Stimulated activated effector memory CD8-positive, alpha-beta T cell treated with anti-CD3 and anti-CD28 coated beads, Interleukin-12 subunit alpha, Interleukin-12 subunit beta, amount 100 ng/mL, for 72 hours (primary cell): Measurements from ENCODE around the gene KLLN.
"Not testable (repeated sequence)": the region's sequence is repeated elsewhere in the genome, so short reads cannot be mapped to it uniquely, and the experiment has no call there.

Experiments used
- ATAC-seq: fragments of 150-1000 bp; cut with Tn5 transposase; 2 replicates; pipeline ENCODE4 v1.10.0; 2021
- DNase-seq, 2 donors: peaks; one replicate each; pipeline ENCODE4 v3.0.0; 2021 to 2022; ENCODE audit warnings: low spot score in 2 of 2
- H3K27ac Mint-ChIP-seq: one replicate; pipeline ENCODE4 v1.8.0; 2022; ENCODE audit warnings: mild to moderate bottlenecking, mixed read lengths
- H3K36me3 Mint-ChIP-seq: one replicate; pipeline ENCODE4 v1.8.0; 2022; ENCODE audit warnings: mild to moderate bottlenecking, mixed read lengths
- H3K4me1 Mint-ChIP-seq: one replicate; pipeline ENCODE4 v1.8.0; 2022; ENCODE audit warnings: mixed read lengths
- H3K4me3 Mint-ChIP-seq: one replicate; pipeline ENCODE4 v1.8.0; 2022; ENCODE audit warnings: mild to moderate bottlenecking, mixed read lengths
- H3K9me3 Mint-ChIP-seq: one replicate; pipeline ENCODE4 v1.8.0; 2022; ENCODE audit warnings: mixed read lengths

The KLLN gene, protein sequence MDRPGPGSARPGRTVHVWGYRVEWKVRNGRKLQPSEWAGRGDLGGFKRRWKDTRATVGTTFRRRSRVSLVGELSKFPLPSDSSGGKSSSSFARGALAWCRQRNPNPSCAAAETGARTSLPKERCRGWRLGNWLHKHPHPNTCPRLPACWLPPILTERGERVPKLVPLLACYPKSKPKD

DNA sequence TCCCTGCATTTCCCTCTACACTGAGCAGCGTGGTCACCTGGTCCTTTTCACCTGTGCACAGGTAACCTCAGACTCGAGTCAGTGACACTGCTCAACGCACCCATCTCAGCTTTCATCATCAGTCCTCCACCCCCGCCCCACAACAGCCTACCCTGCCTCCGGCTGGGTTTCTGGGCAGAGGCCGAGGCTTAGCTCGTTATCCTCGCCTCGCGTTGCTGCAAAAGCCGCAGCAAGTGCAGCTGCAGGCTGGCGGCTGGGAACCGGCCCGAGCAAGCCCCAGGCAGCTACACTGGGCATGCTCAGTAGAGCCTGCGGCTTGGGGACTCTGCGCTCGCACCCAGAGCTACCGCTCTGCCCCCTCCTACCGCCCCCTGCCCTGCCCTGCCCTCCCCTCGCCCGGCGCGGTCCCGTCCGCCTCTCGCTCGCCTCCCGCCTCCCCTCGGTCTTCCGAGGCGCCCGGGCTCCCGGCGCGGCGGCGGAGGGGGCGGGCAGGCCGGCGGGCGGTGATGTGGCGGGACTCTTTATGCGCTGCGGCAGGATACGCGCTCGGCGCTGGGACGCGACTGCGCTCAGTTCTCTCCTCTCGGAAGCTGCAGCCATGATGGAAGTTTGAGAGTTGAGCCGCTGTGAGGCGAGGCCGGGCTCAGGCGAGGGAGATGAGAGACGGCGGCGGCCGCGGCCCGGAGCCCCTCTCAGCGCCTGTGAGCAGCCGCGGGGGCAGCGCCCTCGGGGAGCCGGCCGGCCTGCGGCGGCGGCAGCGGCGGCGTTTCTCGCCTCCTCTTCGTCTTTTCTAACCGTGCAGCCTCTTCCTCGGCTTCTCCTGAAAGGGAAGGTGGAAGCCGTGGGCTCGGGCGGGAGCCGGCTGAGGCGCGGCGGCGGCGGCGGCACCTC is at the start of gene KLLN, which contains the start of gene PTEN:
Gene KLLN, minus strand, starts transcription at position 481 of the 891 bp plus-strand sequence. CDS start 1,046 bp downstream, outside the sequence.
Gene PTEN, plus strand, starts transcription at position 573 of the 891 bp plus-strand sequence. CDS start 845 bp downstream, outside the sequence.
- no peaks in the 10 kb centered on the region for H3K9me3 Mint-ChIP-seq
- DNase-seq = peak; percentile 74 to 92
- H3K27ac Mint-ChIP-seq = peak within 1 kb of the TSS; percentile 94
- H3K4me1 Mint-ChIP-seq = peaks cover 37% of the 10 kb centered on the region
- peak; percentile 74 for ATAC-seq
- H3K36me3 Mint-ChIP-seq = peaks cover 51% of the 10 kb centered on the region
- H3K4me3 Mint-ChIP-seq = peak within 1 kb of the TSS; percentile 97

DNA sequence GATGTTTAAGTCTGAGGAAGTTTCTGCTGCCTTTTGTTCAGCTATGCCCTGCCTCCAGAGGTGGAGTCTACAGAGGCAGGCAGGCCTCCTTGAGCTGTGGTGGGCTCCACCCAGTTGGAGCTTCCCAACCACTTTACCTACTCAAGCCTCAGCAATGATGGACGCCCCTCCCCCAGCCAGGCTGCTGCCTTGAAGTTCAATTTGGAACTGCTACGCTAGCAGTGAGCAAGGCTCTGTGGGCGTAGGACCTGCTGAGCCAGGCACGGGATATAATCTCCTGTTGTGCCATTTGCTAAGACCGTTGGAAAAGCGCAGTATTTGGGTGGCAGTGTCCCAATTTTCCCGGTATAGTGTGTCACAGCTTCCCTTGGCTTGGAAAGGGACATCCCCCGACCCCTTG is 40.1 kb upstream of the KLLN start:
- not testable (repeated sequence) for H3K4me3 Mint-ChIP-seq
- peaks cover 54% of the 10 kb centered on the region for H3K4me1 Mint-ChIP-seq

DNA sequence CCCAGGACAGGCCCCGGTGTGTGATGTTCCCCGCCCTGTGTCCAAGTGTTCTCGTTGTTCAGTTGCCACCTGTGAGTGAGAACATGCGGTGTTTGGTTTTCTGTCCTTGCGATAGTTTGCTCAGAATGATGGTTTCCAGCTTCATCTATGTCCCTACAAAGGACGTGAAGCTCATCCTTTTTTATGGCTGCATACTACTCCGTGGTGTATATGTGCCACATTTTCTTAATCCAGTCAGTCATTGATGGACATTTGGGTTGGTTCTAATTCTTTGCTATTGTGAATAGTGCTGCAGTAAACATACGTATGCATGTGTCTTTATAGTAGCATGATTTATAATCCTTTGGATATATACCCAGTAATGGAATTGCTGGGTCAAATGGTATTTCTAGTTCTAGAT is 34.6 kb upstream of the KLLN start:
- ATAC-seq, H3K9me3 Mint-ChIP-seq, H3K27ac Mint-ChIP-seq, H3K4me3 Mint-ChIP-seq, DNase-seq: not testable (repeated sequence)
- Mint-ChIP-seq H3K36me3 (peaks cover 28% of the 10 kb centered on the region), H3K4me1 (peaks cover 46% of the 10 kb centered on the region)

More for the DNA sequence above, 40.1 kb upstream of the KLLN start:
- not testable (repeated sequence) for DNase-seq, ATAC-seq, H3K9me3 Mint-ChIP-seq, H3K27ac Mint-ChIP-seq
- peaks cover 33% of the 10 kb centered on the region for H3K36me3 Mint-ChIP-seq

DNA sequence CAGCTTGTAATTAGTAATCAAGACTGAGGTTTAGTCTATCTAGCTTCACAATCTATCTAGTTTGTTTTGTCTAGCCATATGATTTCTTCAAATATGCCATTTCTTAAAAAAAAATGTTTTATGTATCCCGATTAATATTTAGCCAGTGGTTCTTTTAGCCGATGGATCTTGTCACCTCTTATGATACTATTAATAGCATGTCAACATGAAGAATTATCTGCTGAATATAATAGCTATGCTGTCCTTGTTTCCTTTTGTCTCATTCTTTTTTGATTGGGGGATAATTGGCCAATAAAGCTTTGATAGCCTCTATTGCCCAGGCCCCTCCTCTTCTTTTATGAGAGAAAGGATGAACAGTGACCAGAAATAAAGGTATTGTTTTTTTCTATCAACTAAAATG is 32.9 kb upstream of the KLLN start:
- peaks cover 6% of the 10 kb centered on the region for H3K9me3 Mint-ChIP-seq

DNA sequence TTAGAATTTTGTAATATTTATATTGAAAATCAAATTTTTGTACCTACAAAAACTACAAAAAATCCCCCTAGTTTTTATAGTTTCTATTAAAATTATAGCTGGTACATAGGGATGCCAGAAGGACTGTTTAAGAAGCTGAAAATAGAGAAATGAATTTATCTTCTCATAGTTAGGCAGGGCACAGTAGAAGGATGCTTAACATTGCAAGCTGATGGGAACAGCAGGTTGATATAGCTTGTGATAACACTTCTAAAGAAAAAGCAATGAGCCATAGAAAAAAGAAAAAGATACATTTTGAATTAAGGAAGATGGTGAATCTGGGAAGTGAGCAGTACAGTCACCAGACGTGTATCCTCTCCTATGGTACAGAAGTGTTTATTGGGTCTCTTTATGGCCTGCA is 32.1 kb upstream of the KLLN start:
- H3K4me3 Mint-ChIP-seq = no peak overlapping the region
- peaks cover 37% of the 10 kb centered on the region for H3K4me1 Mint-ChIP-seq
- ATAC-seq = no peak
- DNase-seq = no peak
- peaks cover 2% of the 10 kb centered on the region for H3K9me3 Mint-ChIP-seq
- H3K27ac Mint-ChIP-seq = peak overlapping the region; percentile 46
- H3K36me3 Mint-ChIP-seq = peaks cover 18% of the 10 kb centered on the region

More for the DNA sequence above, 32.9 kb upstream of the KLLN start:
- peaks cover 23% of the 10 kb centered on the region for H3K36me3 Mint-ChIP-seq
- DNase-seq = no peak
- H3K27ac Mint-ChIP-seq = no peak overlapping the region
- ATAC-seq = no peak
- no peak overlapping the region for H3K4me3 Mint-ChIP-seq
- peaks cover 45% of the 10 kb centered on the region for H3K4me1 Mint-ChIP-seq

DNA sequence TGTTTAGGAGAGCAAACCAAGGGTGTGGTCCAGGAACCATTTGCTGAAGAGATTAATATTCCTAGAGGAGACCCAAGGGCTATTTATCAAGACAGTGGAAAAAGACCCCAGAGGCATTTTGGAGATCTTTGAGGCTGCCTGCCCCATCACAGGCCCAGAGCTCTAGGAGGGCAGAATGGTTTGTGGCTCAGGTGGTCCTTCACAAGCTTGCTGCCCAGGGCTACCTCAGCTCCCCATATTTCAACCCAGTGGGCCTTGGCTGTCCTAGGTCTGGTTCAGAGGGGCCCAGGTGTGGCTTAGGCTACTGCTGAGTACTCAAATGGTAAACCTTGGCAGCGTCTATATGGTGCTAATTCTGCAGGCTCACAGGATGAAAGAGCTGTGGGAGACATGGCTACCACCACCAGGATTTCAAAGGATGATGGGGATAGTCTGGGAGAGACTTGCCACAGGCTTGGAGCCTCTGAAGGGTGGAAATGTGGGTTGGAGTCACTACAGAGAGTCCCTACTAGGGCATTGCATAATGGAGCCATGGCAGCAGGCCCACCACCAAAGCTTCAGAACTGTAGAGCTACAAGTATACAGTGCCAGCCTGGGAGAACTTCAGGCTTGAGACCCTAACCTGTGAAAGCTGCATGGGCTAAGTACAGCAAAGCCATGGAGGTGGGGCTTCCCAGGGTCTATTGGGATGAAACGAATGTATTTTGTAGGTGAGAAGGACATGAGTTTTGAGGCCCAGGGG is 24.4 kb upstream of the KLLN start:
- H3K36me3 Mint-ChIP-seq = peaks cover 5% of the 10 kb centered on the region
- H3K4me3 Mint-ChIP-seq = no peak overlapping the region
- H3K9me3 Mint-ChIP-seq = peaks cover 10% of the 10 kb centered on the region
- DNase-seq = no peak
- peaks cover 30% of the 10 kb centered on the region for H3K4me1 Mint-ChIP-seq
- no peak for ATAC-seq
- no peak overlapping the region for H3K27ac Mint-ChIP-seq

DNA sequence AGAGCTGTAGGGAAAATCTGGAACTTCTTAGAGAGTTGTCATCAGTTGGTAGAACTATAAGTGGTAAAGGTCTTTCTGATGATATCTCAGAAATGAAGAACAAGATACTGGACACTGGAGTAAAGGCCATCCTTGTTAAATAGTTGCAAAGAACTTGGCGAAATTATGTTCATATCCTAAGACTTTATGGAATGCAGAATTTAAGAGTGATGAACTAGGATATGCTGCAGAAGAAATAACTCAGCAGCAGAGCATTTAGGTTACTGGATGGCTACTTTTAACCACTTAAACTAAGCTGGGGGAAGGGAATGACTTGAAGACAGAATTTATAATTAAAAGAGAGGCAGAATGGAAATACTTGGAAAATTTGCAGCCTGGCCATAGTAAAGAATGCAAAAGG is 23.8 kb upstream of the KLLN start:
- Mint-ChIP-seq H3K4me3 (no peak overlapping the region), H3K4me1 (peaks cover 24% of the 10 kb centered on the region), H3K27ac (no peak overlapping the region), H3K9me3 (peaks cover 10% of the 10 kb centered on the region), H3K36me3 (peaks cover under 1% of the 10 kb centered on the region)
- ATAC-seq (no peak), DNase-seq (no peak)

DNA sequence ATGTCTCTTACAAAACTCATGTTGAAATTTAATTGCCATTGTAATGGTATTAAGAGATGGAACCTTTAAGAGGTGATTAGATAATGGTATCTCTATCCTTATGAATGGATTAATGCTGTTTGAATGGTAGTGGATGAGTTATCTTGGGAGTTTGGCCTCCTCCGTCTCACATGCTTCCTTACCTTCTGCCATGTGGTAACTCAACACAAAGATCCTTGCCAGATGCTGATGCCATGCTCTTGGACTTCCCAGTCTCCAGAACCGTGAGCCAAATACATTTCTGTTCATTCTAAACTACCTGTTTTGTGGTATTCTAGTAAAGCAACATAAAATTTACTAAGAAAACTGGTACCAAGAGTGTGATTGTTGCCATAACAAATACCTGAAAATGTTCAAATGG is 23.3 kb upstream of the KLLN start:
- Mint-ChIP-seq H3K27ac (no peak overlapping the region), H3K4me1 (peaks cover 21% of the 10 kb centered on the region)

DNA sequence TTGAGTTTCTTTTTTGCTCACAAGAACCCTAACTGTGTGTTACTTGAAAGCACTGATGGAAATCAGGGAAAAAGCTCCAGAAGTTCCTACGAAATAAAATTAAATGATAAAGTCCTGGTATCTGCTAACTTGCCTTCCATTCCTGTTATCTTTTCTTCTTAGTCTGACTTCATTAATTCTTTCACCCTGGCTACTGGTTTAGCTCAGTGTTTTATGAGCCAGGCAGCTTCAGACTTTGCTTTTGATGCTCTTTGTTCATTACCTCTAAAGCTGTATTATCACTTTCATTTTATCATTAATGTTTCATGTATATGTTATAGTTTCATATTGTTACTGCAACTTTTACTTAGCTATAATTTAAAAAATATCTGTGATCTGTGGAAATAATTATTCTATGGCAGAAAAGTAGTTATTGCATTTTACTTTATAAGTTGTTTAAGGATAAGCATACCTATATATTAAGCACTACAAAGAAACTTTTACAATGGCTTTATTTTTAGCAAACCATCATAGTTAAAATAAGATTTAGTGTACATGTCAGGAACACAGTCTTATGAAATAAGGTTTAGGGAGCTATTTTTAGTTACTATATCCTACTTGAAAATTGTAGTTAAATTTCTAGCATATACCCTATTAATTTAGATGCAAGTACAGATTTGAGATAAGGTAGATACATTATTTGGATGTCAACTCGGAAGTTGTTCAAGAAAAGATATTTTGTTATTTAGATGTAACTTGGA is 19.4 kb upstream of the KLLN start:
- Mint-ChIP-seq H3K4me3 (no peak overlapping the region), H3K27ac (no peak overlapping the region)

More for the DNA sequence above, 23.3 kb upstream of the KLLN start:
- DNase-seq = no peak
- Mint-ChIP-seq H3K36me3 (no peaks in the 10 kb centered on the region), H3K4me3 (no peak overlapping the region), H3K9me3 (peaks cover 10% of the 10 kb centered on the region)
- no peak for ATAC-seq

DNA sequence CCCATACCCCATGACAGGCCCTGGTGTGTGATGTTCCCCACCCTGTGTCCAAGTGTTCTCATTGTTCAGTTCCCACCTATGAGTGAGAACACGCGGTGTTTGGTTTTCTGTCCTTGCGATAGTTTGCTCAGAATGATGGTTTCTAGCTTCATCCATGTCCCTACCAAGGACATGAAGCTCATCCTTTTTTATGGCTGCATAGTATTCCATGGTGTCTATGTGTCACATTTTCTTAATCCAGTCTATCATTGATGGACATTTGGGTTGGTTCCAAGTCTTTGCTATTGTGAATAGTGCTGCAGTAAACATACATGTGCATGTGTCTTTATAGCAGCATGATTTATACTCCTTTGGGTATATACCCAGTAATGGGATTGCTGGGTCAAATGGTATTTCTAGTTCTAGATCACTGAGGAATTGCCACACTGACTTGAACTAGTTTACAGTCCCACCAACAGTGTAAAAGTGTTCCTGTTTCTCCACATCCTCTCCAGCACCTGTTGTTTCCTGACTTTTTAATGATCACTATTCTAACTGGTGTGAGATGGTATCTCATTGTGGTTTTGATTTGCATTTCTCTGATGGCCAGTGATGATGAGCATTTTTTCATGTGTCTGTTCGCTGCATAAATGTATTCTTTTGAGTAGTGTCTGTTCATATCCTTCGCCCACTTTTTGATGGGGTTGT is 18.2 kb upstream of the KLLN start:
- H3K9me3 Mint-ChIP-seq, DNase-seq, H3K27ac Mint-ChIP-seq, H3K4me1 Mint-ChIP-seq, ATAC-seq, H3K4me3 Mint-ChIP-seq: not testable (repeated sequence)
- H3K36me3 Mint-ChIP-seq = peaks cover 32% of the 10 kb centered on the region

More for the DNA sequence above, 19.4 kb upstream of the KLLN start:
- ATAC-seq (no peak), DNase-seq (no peak)
- Mint-ChIP-seq H3K9me3 (peaks cover 10% of the 10 kb centered on the region), H3K4me1 (peaks cover 18% of the 10 kb centered on the region), H3K36me3 (peaks cover 30% of the 10 kb centered on the region)

DNA sequence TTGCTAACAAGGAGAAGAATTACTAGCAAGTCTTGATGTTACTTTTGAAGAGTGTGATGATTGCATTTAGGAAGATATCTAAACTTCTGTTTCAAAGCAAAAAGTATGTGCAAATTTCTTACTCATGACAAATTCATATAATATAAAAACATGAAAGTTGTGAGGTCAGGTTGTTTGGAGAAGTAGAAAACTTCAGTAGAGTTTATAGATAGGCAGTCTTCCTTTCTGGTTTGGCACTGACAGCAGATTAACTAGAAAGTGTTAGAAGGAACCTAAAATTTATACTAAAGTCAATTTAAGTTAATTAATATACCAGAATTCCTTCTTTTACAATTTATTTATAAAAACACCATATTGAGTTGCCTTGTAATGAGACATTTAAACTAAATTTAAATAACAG is 17.0 kb upstream of the KLLN start:
- no peaks in the 10 kb centered on the region for H3K9me3 Mint-ChIP-seq
- H3K36me3 Mint-ChIP-seq = peaks cover 32% of the 10 kb centered on the region
- DNase-seq = no peak
- no peak overlapping the region for H3K27ac Mint-ChIP-seq
- ATAC-seq = no peak
- H3K4me3 Mint-ChIP-seq = no peak overlapping the region
- H3K4me1 Mint-ChIP-seq = peaks cover 6% of the 10 kb centered on the region

DNA sequence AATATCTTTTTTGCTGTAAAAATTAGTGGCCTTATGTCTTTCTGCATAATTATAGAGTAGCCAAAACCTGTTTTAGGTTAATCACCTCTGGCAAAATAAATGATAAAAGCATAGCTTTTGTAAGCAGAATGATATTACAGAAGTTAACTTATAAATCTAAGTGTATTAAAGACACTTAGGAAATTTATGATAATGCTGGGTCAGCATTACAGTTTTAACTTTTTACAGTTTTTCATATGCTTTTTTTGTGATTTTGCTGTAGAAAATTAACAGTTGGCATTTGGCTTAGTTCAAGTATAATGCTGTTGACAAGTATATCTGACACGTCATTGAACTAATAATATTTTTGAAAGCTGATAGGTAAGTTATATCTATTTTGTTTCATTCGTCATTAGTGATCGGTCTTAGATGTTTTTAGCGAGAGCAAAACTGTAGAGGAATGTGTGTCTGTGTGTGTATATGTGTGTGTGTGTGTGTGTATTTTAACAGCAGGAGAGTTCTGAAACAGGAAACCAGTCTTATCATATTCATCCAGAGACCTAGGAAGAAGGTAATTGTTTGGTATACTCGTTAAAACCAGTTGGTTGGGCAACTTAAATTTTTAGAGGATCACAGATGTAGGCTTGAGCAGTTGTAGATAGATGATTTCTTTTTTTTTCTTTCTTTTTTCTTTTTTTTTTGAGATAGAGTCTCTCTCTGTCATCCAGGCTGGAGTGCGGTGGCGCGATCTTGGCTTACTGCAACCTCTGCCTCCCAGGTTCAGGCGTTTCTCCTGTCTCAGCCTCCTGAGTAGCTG is 15.5 kb upstream of the KLLN start:
- Mint-ChIP-seq H3K36me3 (peaks cover 32% of the 10 kb centered on the region), H3K4me3 (no peak overlapping the region), H3K4me1 (peaks cover 6% of the 10 kb centered on the region), H3K27ac (no peak overlapping the region), H3K9me3 (no peaks in the 10 kb centered on the region)
- ATAC-seq = no peak
- no peak for DNase-seq

DNA sequence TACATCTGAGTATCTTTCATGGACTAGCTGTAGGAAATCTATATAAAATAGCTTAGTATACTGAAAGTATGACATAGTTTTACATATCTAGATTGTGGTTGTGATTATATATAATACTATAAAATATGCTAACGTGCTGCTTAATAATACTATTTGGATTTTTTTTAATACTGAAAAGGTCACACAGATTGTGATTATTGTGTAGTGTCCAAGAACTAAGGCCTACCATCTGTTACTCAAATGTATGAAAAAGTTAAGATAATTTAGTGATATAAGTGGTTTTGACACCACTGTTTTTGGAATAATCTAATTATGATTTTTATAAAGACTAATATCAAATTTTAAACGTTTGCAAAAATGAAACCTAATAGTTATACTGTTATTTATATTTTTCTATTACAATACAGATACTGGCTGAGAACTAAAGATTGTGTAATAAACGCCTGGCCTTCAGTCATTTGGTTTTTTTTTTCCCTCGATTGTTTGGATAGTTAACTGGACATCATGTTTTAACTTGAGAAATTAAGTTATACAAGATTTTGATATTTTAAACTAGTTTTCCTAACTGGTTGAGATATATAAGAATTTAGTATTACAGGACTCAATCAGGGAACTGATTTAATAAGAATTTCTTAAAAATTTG is 12.7 kb upstream of the KLLN start:
- peaks cover 39% of the 10 kb centered on the region for H3K36me3 Mint-ChIP-seq
- no peak overlapping the region for H3K27ac Mint-ChIP-seq
- H3K4me3 Mint-ChIP-seq = no peak overlapping the region
- DNase-seq (no peak), ATAC-seq (no peak)
- H3K9me3 Mint-ChIP-seq = no peaks in the 10 kb centered on the region
- peaks cover 10% of the 10 kb centered on the region for H3K4me1 Mint-ChIP-seq
